Kidney epithelial cell (primary cell): ENCODE data around the gene SUMO4. TPM values are rescaled to one million over a fixed set of nuclear protein-coding genes. Genes with fewer than 3 reads are reported as not detected.

Experiments
- DNase-seq: peaks from one replicate; pipeline ENCODE4 v3.0.0-alpha.2; 2010; ENCODE audit warnings: low read depth
- H3K27me3 ChIP-seq: 2 replicates; pipeline ENCODE4 v1.6.0; 2011; ENCODE audit warnings: low read length; ENCODE audit not compliant: control insufficient read depth, insufficient read depth
- H3K36me3 ChIP-seq: 2 replicates; pipeline ENCODE4 v1.5.1; 2011; ENCODE audit warnings: low read length; ENCODE audit not compliant: control insufficient read depth, insufficient read depth
- H3K4me3 ChIP-seq: 2 replicates; pipeline ENCODE4 v1.5.1; 2011; ENCODE audit warnings: low read depth, mild to moderate bottlenecking, control low read depth, low read length
- total RNA-seq: library from RNA; depleted of rRNA; stranded (reverse); fragments of >200 nt; gene quantifications from 2 replicates; pipeline ENCODE4 v1.2.3, GENCODE V29; 2015
- TF ChIP-seq, protein P1 (sequence below): IDR thresholded peaks from 2 replicates; pipeline ENCODE4 v1.5.1; 2011; ENCODE audit warnings: mild to moderate bottlenecking, moderate library complexity, low read length, control low read depth, inconsistent platforms; ENCODE audit not compliant: insufficient read depth, poor library complexity, severe bottlenecking

Gene SUMO4
- total RNA-seq, 1 donor from 2014 or later, result not detected

DNA sequence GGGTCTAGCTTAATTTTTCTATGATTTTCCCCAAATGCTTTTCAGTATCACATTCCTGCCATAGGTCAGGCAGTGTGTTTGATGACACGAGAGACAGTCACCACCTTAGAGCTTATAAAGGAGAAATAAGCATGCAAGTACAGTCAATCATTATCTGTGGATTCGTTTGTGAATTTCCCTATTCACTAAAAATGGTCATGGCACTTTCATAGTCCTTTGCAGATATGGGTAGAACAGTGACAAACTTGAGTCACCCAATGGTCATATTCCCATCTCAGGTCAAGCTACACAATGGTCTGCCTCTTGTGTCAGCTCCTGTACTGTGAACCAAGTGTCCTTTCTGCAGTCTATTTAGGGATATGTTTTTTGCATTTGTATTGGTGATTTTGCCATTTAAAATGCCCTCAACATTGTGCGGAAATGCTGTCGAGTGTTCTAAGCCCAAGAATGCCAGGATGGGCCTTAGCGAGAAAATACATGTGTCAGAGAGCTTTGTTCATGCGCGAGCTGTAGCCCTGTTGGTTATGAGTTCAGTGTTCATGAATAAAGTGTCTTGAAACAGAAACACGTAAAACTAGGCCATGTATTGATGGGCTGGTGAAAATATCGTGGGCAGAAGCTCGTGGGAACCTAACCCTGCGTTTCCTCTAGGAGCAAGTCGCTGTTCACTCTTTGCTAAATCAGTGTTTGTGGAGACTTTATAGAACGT, 19.8 kb downstream of the SUMO4 start:
- TF ChIP-seq, protein P1, sequence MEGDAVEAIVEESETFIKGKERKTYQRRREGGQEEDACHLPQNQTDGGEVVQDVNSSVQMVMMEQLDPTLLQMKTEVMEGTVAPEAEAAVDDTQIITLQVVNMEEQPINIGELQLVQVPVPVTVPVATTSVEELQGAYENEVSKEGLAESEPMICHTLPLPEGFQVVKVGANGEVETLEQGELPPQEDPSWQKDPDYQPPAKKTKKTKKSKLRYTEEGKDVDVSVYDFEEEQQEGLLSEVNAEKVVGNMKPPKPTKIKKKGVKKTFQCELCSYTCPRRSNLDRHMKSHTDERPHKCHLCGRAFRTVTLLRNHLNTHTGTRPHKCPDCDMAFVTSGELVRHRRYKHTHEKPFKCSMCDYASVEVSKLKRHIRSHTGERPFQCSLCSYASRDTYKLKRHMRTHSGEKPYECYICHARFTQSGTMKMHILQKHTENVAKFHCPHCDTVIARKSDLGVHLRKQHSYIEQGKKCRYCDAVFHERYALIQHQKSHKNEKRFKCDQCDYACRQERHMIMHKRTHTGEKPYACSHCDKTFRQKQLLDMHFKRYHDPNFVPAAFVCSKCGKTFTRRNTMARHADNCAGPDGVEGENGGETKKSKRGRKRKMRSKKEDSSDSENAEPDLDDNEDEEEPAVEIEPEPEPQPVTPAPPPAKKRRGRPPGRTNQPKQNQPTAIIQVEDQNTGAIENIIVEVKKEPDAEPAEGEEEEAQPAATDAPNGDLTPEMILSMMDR, result no peak

GRCh38 chr6:149421132-149421531, 21.1 kb downstream of the SUMO4 start:
- no peaks in the 10 kb centered on the region for H3K36me3 ChIP-seq
- no peaks in the 10 kb centered on the region for H3K27me3 ChIP-seq
- TF ChIP-seq, protein P1, result no peak
- DNase-seq, result no peak
- H3K4me3 ChIP-seq, result no peak overlapping the region

More for the DNA sequence above, 19.8 kb downstream of the SUMO4 start:
- no peak overlapping the region for H3K4me3 ChIP-seq
- no peaks in the 10 kb centered on the region for H3K36me3 ChIP-seq
- H3K27me3 ChIP-seq, result no peaks in the 10 kb centered on the region
- DNase-seq, result no peak

DNA sequence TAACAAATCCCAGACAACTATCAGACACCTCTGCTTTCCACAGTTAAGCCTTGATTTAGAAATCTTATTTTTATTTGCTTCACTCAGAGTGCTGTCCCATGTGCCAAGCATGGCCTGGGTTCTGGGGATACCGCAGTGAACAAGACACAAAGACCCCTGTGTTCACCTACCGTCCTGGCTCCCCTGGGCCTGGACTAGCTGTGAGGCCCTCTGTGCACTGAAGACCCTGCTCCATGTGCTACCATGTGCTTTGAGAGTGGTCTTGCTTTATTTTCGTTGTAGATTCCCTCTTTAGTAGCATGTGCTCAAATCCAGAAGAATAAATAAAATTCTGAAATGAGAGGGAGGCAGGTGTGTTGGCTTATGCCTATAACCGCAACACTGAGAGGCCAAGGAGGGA, 22.5 kb downstream of the SUMO4 start:
- no peaks in the 10 kb centered on the region for H3K36me3 ChIP-seq
- TF ChIP-seq, protein P1, result no peak
- no peak for DNase-seq
- no peak overlapping the region for H3K4me3 ChIP-seq
- H3K27me3 ChIP-seq, result no peaks in the 10 kb centered on the region

- Histone ChIP-seq H3K36me3 (no peaks in the 10 kb centered on the region), H3K27me3 (no peaks in the 10 kb centered on the region), H3K4me3 (no peak overlapping the region)
- TF ChIP-seq, protein P1, result no peak
- DNase-seq, result no peak
Measured at GRCh38 chr6:149423964-149424440, 23.9 kb downstream of the SUMO4 start.

DNA sequence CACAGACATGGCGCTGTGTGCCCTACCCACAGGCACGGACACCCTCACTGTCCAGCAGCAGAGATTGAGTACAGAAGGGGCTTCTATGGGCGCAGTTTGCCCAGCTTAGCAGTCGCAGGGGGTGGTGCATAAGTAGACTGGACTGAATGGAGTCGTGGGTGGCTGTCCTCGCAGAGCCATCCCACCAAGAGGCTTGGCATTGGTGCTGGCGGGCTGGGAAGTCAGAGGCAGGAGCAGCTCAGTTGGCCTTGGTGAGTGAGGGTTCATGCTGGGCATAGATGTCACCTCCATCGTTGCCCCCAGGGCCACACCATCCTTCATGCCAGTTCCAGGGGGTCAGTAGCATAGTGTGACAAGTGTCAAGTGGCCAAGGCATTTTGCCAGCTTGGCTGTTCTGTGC, 25.2 kb downstream of the SUMO4 start:
- no peaks in the 10 kb centered on the region for H3K27me3 ChIP-seq
- DNase-seq, result no peak
- no peaks in the 10 kb centered on the region for H3K36me3 ChIP-seq
- no peak overlapping the region for H3K4me3 ChIP-seq
- TF ChIP-seq, protein P1, result no peak

GRCh38 chr6:149425754-149426153, 25.7 kb downstream of the SUMO4 start:
- TF ChIP-seq, protein P1, result no peak
- H3K4me3 ChIP-seq, result no peak overlapping the region
- H3K27me3 ChIP-seq, result no peaks in the 10 kb centered on the region
- no peaks in the 10 kb centered on the region for H3K36me3 ChIP-seq
- DNase-seq, result no peak
